ENCODE measurements around the gene WDR73. TPM values are rescaled to one million over a fixed set of nuclear protein-coding genes. Genes with fewer than 3 reads are reported as not detected.

The WDR73 gene
- total and polyA plus RNA-seq, 5 donors from 2014 or later, result 12.9 to 19.6 (median 19.2) TPM

- Mint-ChIP-seq H3K27me3 (no peaks in the 10 kb centered on the region), H3K9me3 (peaks cover 0 to 2% (median 0%) of the 10 kb centered on the region in 7 donors), H3K4me1 (peaks cover 6 to 35% (median 22%) of the 10 kb centered on the region in 4 donors), H3K36me3 (peaks cover 17% of the 10 kb centered on the region), H3K27ac (peak overlapping the region in 1 of 3 donors; percentile 56), H3K4me3 (peak overlapping the region in 3 of 4 donors; percentile 29 to 80 (median 35))
- H3K27ac ChIP-seq (ENCODE audit: insufficient read depth, low read length, poor library complexity, severe bottlenecking), result no peak overlapping the region
- ATAC-seq (ENCODE audit: low read depth in 2 of 2) (no peak), DNase-seq (no peak)
- H3K4me1 ChIP-seq (ENCODE audit: control insufficient read depth, insufficient read depth, low read length, poor library complexity, severe bottlenecking), result peaks cover 28% of the 10 kb centered on the region
- H3K4me3 ChIP-seq (ENCODE audit: low read depth, low read length), result no peak overlapping the region
- H3K9me3 ChIP-seq (ENCODE audit: control insufficient read depth in 2 of 2, low read length in 2 of 2), result no peaks in the 10 kb centered on the region
- no peaks in the 10 kb centered on the region for H3K27me3 ChIP-seq (ENCODE audit: control insufficient read depth, insufficient read depth, low read length)
- no peaks in the 10 kb centered on the region for H3K36me3 ChIP-seq (ENCODE audit: control insufficient read depth, insufficient read depth, low read length)
Measured at GRCh38 chr15:84629033-84629432, 25.1 kb downstream of the WDR73 start.

- no peak for ATAC-seq (ENCODE audit: low read depth in 2 of 2)
- peaks cover 42% of the 10 kb centered on the region for H3K36me3 Mint-ChIP-seq
- no peak overlapping the region for H3K4me3 Mint-ChIP-seq
Measured at GRCh38 chr15:84625123-84625522, 29.0 kb downstream of the WDR73 start.

DNA sequence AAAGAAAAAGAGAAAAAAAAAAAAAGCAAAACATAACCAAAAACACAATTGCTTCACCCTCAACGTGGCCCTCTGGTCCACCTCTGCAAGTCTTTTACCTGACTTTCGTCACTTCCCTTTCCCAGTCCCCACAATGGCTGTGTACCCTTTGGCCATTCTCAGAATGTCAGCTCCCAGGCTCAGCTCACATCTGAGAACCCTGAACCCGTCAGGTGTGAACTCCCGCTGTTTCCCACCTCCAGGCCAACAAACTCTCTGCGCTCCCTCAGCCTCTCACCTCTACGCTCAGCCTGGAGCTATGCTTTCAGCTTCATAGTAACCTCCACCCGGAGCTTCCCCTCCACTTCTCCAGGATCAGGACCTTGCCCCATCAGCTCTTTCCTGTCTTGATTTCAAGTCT, 29.7 kb downstream of the WDR73 start:
- Mint-ChIP-seq H3K27ac (no peak overlapping the region), H3K36me3 (peaks cover 46% of the 10 kb centered on the region), H3K27me3 (no peaks in the 10 kb centered on the region), H3K4me1 (peaks cover 0 to 8% (median under 1%) of the 10 kb centered on the region in 4 donors), H3K4me3 (no peak overlapping the region), H3K9me3 (peaks cover 0 to 23% (median 3%) of the 10 kb centered on the region in 7 donors)
- H3K36me3 ChIP-seq (ENCODE audit: control insufficient read depth, insufficient read depth, low read length), result peaks cover 24% of the 10 kb centered on the region
- ATAC-seq (ENCODE audit: low read depth in 2 of 2) (no peak), DNase-seq (no peak)
- H3K27ac ChIP-seq (ENCODE audit: insufficient read depth, low read length, poor library complexity, severe bottlenecking), result no peak overlapping the region
- peaks cover 20 to 24% of the 10 kb centered on the region in 2 experiments for H3K9me3 ChIP-seq (ENCODE audit: control insufficient read depth in 2 of 2, low read length in 2 of 2)
- no peaks in the 10 kb centered on the region for H3K27me3 ChIP-seq (ENCODE audit: control insufficient read depth, insufficient read depth, low read length)
- H3K4me1 ChIP-seq (ENCODE audit: control insufficient read depth, insufficient read depth, low read length, poor library complexity, severe bottlenecking), result no peaks in the 10 kb centered on the region
- no peak overlapping the region for H3K4me3 ChIP-seq (ENCODE audit: low read depth, low read length)

More at GRCh38 chr15:84625123-84625522, 29.0 kb downstream of the WDR73 start:
- Mint-ChIP-seq H3K27me3 (no peaks in the 10 kb centered on the region), H3K4me1 (peaks cover 0 to 12% (median 3%) of the 10 kb centered on the region in 4 donors), H3K9me3 (peaks cover 0 to 20% (median 3%) of the 10 kb centered on the region in 7 donors), H3K27ac (peak overlapping the region in 1 of 3 donors; percentile 58)
- Histone ChIP-seq H3K4me3 (ENCODE audit: low read depth, low read length) (no peak overlapping the region), H3K36me3 (ENCODE audit: control insufficient read depth, insufficient read depth, low read length) (peaks cover 24% of the 10 kb centered on the region), H3K27ac (ENCODE audit: insufficient read depth, low read length, poor library complexity, severe bottlenecking) (no peak overlapping the region), H3K4me1 (ENCODE audit: control insufficient read depth, insufficient read depth, low read length, poor library complexity, severe bottlenecking) (no peaks in the 10 kb centered on the region), H3K27me3 (ENCODE audit: control insufficient read depth, insufficient read depth, low read length) (no peaks in the 10 kb centered on the region), H3K9me3 (ENCODE audit: control insufficient read depth in 2 of 2, low read length in 2 of 2) (peaks cover 18 to 24% of the 10 kb centered on the region in 2 experiments)
- no peak for DNase-seq

- Histone ChIP-seq H3K27me3 (ENCODE audit: control insufficient read depth, insufficient read depth, low read length) (no peaks in the 10 kb centered on the region), H3K4me3 (ENCODE audit: low read depth, low read length) (no peak overlapping the region), H3K27ac (ENCODE audit: insufficient read depth, low read length, poor library complexity, severe bottlenecking) (no peak overlapping the region), H3K4me1 (ENCODE audit: control insufficient read depth, insufficient read depth, low read length, poor library complexity, severe bottlenecking) (no peaks in the 10 kb centered on the region), H3K36me3 (ENCODE audit: control insufficient read depth, insufficient read depth, low read length) (peaks cover 24% of the 10 kb centered on the region), H3K9me3 (ENCODE audit: control insufficient read depth in 2 of 2, low read length in 2 of 2) (peaks cover 20 to 24% of the 10 kb centered on the region in 2 experiments)
- Mint-ChIP-seq H3K27me3 (no peaks in the 10 kb centered on the region), H3K36me3 (peaks cover 43% of the 10 kb centered on the region), H3K27ac (no peak overlapping the region), H3K4me3 (no peak overlapping the region), H3K9me3 (peaks cover 0 to 23% (median 3%) of the 10 kb centered on the region in 7 donors), H3K4me1 (peaks cover 0 to 2% (median under 1%) of the 10 kb centered on the region in 4 donors)
- DNase-seq (no peak), ATAC-seq (ENCODE audit: low read depth in 2 of 2) (no peak)
Measured at GRCh38 chr15:84621358-84621979, 32.6 kb downstream of the WDR73 start.

DNA sequence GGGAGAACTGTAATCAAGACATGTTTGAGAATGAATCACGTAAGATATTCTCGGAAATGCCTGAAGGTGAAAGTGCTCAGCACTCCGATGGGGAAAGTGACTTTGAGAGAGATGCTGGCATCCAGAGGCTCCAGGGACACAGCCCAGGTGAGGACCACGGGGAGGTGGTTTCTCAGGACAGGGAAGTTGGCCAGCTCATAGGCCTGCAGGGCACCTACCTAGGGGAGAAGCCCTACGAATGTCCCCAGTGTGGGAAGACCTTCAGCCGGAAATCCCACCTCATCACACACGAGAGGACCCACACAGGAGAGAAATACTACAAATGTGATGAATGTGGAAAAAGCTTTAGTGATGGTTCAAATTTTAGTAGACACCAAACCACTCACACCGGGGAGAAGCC, 33.5 kb downstream of the WDR73 start:
- H3K9me3 Mint-ChIP-seq, result peaks cover 0 to 23% (median 3%) of the 10 kb centered on the region in 7 donors
- no peak for ATAC-seq (ENCODE audit: low read depth in 2 of 2)
- no peak overlapping the region for H3K4me3 Mint-ChIP-seq

GRCh38 chr15:84616235-84616634, 37.8 kb downstream of the WDR73 start:
- no peaks in the 10 kb centered on the region for H3K27me3 ChIP-seq (ENCODE audit: control insufficient read depth, insufficient read depth, low read length)
- ATAC-seq (ENCODE audit: low read depth in 2 of 2), result no peak
- no peak overlapping the region for H3K4me3 ChIP-seq (ENCODE audit: low read depth, low read length)
- H3K27ac Mint-ChIP-seq, result no peak overlapping the region
- H3K36me3 ChIP-seq (ENCODE audit: control insufficient read depth, insufficient read depth, low read length), result peaks cover 10% of the 10 kb centered on the region
- DNase-seq, result no peak
- no peaks in the 10 kb centered on the region for H3K4me1 ChIP-seq (ENCODE audit: control insufficient read depth, insufficient read depth, low read length, poor library complexity, severe bottlenecking)
- peaks cover 4 to 9% (median 6%) of the 10 kb centered on the region in 4 donors for H3K4me1 Mint-ChIP-seq
- H3K9me3 Mint-ChIP-seq, result peaks cover 0 to 14% (median 3%) of the 10 kb centered on the region in 7 donors
- H3K4me3 Mint-ChIP-seq, result no peak overlapping the region
- no peak overlapping the region for H3K27ac ChIP-seq (ENCODE audit: insufficient read depth, low read length, poor library complexity, severe bottlenecking)
- H3K36me3 Mint-ChIP-seq, result peaks cover 34% of the 10 kb centered on the region
- H3K27me3 Mint-ChIP-seq, result no peaks in the 10 kb centered on the region
- H3K9me3 ChIP-seq (ENCODE audit: control insufficient read depth in 2 of 2, low read length in 2 of 2), result peaks cover 10 to 11% of the 10 kb centered on the region in 2 experiments

More for the DNA sequence above, 33.5 kb downstream of the WDR73 start:
- H3K36me3 Mint-ChIP-seq, result peaks cover 48% of the 10 kb centered on the region
- Histone ChIP-seq H3K27ac (ENCODE audit: insufficient read depth, low read length, poor library complexity, severe bottlenecking) (no peak overlapping the region), H3K27me3 (ENCODE audit: control insufficient read depth, insufficient read depth, low read length) (no peaks in the 10 kb centered on the region), H3K36me3 (ENCODE audit: control insufficient read depth, insufficient read depth, low read length) (peaks cover 24% of the 10 kb centered on the region), H3K9me3 (ENCODE audit: control insufficient read depth in 2 of 2, low read length in 2 of 2) (peaks cover 20 to 24% of the 10 kb centered on the region in 2 experiments), H3K4me1 (ENCODE audit: control insufficient read depth, insufficient read depth, low read length, poor library complexity, severe bottlenecking) (no peaks in the 10 kb centered on the region), H3K4me3 (ENCODE audit: low read depth, low read length) (no peak overlapping the region)
- DNase-seq, result no peak
- H3K27ac Mint-ChIP-seq, result no peak overlapping the region
- peaks cover under 1 to 3% (median 2%) of the 10 kb centered on the region in 4 donors for H3K4me1 Mint-ChIP-seq
- no peaks in the 10 kb centered on the region for H3K27me3 Mint-ChIP-seq

GRCh38 chr15:84611631-84612030, 42.5 kb downstream of the WDR73 start:
- H3K27me3 Mint-ChIP-seq, result no peaks in the 10 kb centered on the region
- no peaks in the 10 kb centered on the region for H3K9me3 Mint-ChIP-seq
- H3K4me3 ChIP-seq (ENCODE audit: low read depth, low read length), result no peak overlapping the region
- H3K27ac Mint-ChIP-seq, result peak overlapping the region in 1 of 3 donors; percentile 56
- H3K36me3 Mint-ChIP-seq, result peaks cover 45% of the 10 kb centered on the region
- no peaks in the 10 kb centered on the region for H3K9me3 ChIP-seq (ENCODE audit: control insufficient read depth in 2 of 2, low read length in 2 of 2)
- H3K27ac ChIP-seq (ENCODE audit: insufficient read depth, low read length, poor library complexity, severe bottlenecking), result no peak overlapping the region
- DNase-seq (no peak), ATAC-seq (ENCODE audit: low read depth in 2 of 2) (no peak)
- no peaks in the 10 kb centered on the region for H3K4me1 ChIP-seq (ENCODE audit: control insufficient read depth, insufficient read depth, low read length, poor library complexity, severe bottlenecking)
- no peaks in the 10 kb centered on the region for H3K27me3 ChIP-seq (ENCODE audit: control insufficient read depth, insufficient read depth, low read length)
- peaks cover 12% of the 10 kb centered on the region for H3K36me3 ChIP-seq (ENCODE audit: control insufficient read depth, insufficient read depth, low read length)
- H3K4me3 Mint-ChIP-seq, result peak overlapping the region in 1 of 4 donors; percentile 65
- H3K4me1 Mint-ChIP-seq, result peaks cover 13 to 25% (median 14%) of the 10 kb centered on the region in 4 donors
